Measurements from ENCODE around the gene TNS3.

Gene TNS3

DNA sequence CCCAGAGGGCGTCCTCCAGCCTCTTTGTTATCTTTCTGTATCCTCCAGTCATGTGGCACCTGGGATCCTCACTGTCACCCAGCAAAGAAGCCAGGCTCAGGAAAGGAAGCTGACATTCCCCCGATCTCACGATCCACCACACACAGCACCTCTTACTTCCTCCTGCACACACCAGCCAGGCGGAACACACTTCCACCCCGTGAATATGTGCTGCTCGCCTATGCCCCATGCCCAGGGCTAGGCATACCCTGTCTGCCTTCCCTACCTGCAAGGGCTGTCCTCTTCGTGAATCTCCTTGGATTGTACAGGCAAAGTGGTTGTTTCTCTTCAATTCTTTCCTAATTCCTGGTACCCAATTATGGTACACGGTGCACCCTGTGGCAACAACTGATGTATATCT lies 191.0 kb downstream of the TNS3 start:
- TF ChIP-seq, protein P1, sequence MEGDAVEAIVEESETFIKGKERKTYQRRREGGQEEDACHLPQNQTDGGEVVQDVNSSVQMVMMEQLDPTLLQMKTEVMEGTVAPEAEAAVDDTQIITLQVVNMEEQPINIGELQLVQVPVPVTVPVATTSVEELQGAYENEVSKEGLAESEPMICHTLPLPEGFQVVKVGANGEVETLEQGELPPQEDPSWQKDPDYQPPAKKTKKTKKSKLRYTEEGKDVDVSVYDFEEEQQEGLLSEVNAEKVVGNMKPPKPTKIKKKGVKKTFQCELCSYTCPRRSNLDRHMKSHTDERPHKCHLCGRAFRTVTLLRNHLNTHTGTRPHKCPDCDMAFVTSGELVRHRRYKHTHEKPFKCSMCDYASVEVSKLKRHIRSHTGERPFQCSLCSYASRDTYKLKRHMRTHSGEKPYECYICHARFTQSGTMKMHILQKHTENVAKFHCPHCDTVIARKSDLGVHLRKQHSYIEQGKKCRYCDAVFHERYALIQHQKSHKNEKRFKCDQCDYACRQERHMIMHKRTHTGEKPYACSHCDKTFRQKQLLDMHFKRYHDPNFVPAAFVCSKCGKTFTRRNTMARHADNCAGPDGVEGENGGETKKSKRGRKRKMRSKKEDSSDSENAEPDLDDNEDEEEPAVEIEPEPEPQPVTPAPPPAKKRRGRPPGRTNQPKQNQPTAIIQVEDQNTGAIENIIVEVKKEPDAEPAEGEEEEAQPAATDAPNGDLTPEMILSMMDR (IDR thresholded peaks at IDR 0.05; ENCODE audit: low read depth, low read length) = no peak
- no peak overlapping the region for H3K27ac ChIP-seq
- H3K27me3 ChIP-seq (ENCODE audit: insufficient read depth, low read depth, severe bottlenecking) = no peaks in the 10 kb centered on the region
- no peaks in the 10 kb centered on the region for H3K9me3 ChIP-seq (ENCODE audit: severe bottlenecking)
- no peaks in the 10 kb centered on the region for H3K36me3 ChIP-seq
- no peak overlapping the region for H3K4me3 ChIP-seq (ENCODE audit: low read depth, low read length)
- DNase-seq = no peak

DNA sequence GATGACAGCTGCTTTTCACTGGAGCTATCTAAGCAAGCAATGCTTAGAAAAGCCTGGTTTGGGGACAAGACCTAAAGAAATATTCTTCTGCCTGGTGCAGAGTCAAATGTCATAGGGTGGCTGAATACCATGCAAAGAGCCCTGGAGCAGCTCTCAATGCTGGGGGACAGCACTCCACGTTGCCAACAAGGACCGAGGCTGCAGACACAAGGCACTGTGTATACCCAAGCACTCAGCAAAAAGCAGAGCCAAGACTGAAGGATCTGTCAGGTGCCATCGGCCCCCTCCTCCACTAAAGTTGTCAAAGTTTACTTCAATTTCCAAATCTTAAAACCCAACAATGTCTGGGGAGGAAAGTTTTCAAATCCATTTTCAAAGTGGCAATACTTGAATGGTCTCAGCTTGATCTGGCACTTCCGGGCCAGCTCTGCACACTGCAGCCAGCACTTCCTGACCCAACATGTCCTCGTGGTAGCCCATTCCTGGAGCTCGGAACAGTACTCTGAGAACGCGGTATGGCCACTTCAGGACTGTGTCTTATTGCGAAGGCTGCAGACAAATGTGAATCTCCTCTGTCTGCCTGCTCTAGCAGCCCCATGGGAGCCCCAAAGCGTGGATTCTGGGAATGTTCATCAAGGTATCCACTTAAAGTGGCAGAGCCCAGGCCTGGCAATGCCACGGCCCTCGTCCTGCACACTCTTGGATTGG lies 191.8 kb downstream of the TNS3 start:
- no peak for DNase-seq
- Histone ChIP-seq H3K9me3 (ENCODE audit: severe bottlenecking) (no peaks in the 10 kb centered on the region), H3K4me3 (ENCODE audit: low read depth, low read length) (no peak overlapping the region), H3K36me3 (no peaks in the 10 kb centered on the region), H3K27me3 (ENCODE audit: insufficient read depth, low read depth, severe bottlenecking) (no peaks in the 10 kb centered on the region), H3K27ac (no peak overlapping the region)
- TF ChIP-seq, protein P1 (IDR thresholded peaks at IDR 0.05; ENCODE audit: low read depth, low read length) = no peak

DNA sequence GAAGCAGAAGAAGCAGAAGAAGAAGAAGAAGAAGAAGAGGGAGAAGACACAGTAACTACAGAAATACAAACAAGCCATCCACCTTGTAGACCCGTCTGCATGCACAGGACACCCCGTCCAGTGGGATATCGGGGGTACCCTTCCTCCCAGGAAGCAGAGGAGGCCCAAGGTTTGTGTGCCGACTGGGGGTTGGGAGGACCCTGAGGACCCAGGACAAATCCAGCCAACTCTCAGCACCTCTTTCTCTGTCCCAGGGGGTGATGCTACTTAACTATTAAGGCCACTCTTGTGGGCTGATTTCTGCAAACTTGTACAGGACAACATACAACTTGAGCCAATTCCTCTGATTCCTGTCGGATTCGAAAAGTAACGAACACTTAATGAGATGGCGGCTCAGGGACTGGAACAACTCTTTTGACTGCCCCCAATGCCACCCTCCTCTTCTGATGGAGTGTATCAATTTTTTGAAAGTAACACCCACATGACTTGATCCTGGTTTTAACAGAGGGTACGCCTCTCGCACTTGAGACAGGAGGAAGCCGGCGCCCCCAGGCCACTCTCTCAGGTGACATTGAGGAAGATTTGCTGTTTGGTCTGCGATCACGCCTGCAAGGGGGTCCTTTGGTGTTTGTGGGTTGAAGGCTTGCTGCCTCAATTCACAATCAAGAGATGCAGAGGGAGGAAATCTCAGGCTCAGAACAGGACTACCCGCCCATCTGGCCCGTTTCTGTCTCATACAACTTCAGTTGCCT lies 192.6 kb downstream of the TNS3 start:
- Histone ChIP-seq H3K9me3 (ENCODE audit: severe bottlenecking) (no peaks in the 10 kb centered on the region), H3K36me3 (no peaks in the 10 kb centered on the region), H3K27ac (no peak overlapping the region), H3K4me3 (ENCODE audit: low read depth, low read length) (no peak overlapping the region), H3K27me3 (ENCODE audit: insufficient read depth, low read depth, severe bottlenecking) (no peaks in the 10 kb centered on the region)
- DNase-seq = no peak
- TF ChIP-seq, protein P1 (IDR thresholded peaks at IDR 0.05; ENCODE audit: low read depth, low read length) = no peak

DNA sequence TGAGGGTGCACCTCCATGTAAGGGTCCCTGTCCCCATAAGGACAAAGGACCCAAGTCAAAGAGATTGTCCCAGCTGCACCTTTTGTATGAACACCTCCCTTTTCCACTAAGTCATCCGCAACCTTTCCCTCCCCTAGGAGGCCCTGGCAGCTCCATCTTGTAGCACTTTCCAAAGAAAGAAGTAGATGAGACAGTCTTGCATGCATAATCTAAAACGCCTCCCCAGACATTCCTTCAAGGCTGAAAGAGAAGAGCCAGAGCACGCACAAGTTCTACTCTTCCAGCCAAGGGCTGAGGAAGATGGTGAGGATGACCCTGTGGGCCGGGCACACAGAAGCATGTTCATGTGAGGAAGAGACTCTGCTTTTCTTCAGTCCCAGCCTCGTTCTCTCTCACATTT lies 194.4 kb downstream of the TNS3 start:
- DNase-seq = no peak
- TF ChIP-seq, protein P1 (IDR thresholded peaks at IDR 0.05; ENCODE audit: low read depth, low read length) = no peak
- no peak overlapping the region for H3K27ac ChIP-seq
- no peak overlapping the region for H3K4me3 ChIP-seq (ENCODE audit: low read depth, low read length)
- no peaks in the 10 kb centered on the region for H3K9me3 ChIP-seq (ENCODE audit: severe bottlenecking)
- H3K36me3 ChIP-seq = no peaks in the 10 kb centered on the region
- H3K27me3 ChIP-seq (ENCODE audit: insufficient read depth, low read depth, severe bottlenecking) = no peaks in the 10 kb centered on the region

DNA sequence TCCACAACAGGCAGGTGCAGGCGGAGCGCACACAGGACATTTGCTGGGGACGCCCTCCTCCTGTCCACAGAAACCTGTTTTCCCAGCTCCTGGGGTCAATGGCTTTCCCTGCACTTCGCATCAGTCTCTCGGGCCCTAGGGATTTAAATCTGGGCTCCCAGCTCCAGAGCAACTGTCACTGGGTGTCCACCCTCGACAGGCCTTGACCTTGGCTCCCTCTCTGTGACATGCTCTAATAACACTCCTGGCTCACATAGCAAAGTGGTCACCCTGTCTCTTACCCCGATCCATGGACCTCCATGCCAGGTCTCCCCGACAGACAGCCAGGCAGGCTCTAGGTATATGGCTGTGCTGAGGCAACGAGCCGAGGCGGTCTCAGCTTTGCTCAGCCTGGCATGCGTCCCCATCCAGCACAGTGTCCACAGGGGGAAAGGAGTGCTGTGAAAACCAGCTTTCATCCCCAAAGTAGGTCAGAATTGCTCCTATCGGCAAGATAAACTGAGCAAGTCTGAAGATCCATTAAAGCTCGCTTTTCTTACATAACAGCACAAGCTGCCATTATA lies 195.6 kb downstream of the TNS3 start:
- no peak overlapping the region for H3K27ac ChIP-seq
- H3K27me3 ChIP-seq (ENCODE audit: insufficient read depth, low read depth, severe bottlenecking) = no peaks in the 10 kb centered on the region
- H3K9me3 ChIP-seq (ENCODE audit: severe bottlenecking) = no peaks in the 10 kb centered on the region
- no peak for DNase-seq
- no peaks in the 10 kb centered on the region for H3K36me3 ChIP-seq
- TF ChIP-seq, protein P1 (IDR thresholded peaks at IDR 0.05; ENCODE audit: low read depth, low read length) = no peak
- H3K4me3 ChIP-seq (ENCODE audit: low read depth, low read length) = no peak overlapping the region
